Spleen (tissue), 7 donors: Measurements from ENCODE around the gene CSTPP1.

ENCODE experiments used
- CTCF ChIP-seq, 11 experiments: fragments of 200-600 bp in 7 of 11; fragments of 450-650 bp in 4 of 11; sonication (generic) in 4 of 11; IDR thresholded peaks in 8 of 11; conservative IDR thresholded peaks in 3 of 11; 1 replicate in 7 of 11; 2 replicates in 4 of 11; pipeline versions ENCODE4 v1.4.0 to v1.8.0; 2016 to 2021; ENCODE audit warnings: antibody characterized with exemption in 11 of 11, inconsistent platforms in 4 of 11, mild to moderate bottlenecking in 1 of 11
- POLR2A ChIP-seq, 3 donors: fragments of 450-650 bp; IDR thresholded peaks; one replicate each; pipeline ENCODE4 v1.5.1; 2017; ENCODE audit warnings: antibody characterized with exemption in 3 of 3, mild to moderate bottlenecking in 1 of 3
- donor health status: DM: no; HTN: no; CAD: no; lungs with moderate emphysema.
- donor health status: DM: no; HTN: no; CAD: no.
- donor health status: DM: no; HTN: no; CAD: no.

DNA sequence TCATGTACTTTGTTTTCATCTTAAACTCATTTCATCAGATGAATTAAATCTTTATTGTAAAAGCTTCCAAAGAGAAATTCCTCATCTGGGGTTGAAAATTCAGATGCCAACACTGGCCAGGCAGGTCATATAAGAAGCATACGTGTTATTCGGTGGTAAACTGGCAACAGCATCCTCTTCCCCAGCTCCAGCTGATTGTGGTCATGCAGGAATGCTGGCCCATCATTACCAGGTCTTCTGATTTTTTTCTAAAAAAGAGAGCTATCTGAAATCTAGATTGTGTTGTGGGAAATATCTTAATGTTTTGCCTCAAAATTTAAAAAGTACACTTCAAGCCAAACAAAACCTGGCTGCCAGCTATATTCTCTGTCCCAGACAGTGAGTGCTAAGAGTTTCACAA is 186.5 kb downstream of the CSTPP1 start:
- TF ChIP-seq CTCF (IDR thresholded peaks at IDR 0.05 in 8 of 11, conservative IDR thresholded peaks at IDR 0.05 in 3 of 11) = no peak
- TF ChIP-seq POLR2A (IDR thresholded peaks at IDR 0.05) = no peak
